Measurements from ENCODE around the gene OR2AG1. TPM values are rescaled to one million over a fixed set of nuclear protein-coding genes. Genes with fewer than 3 reads are reported as not detected.

The OR2AG1 gene
- polyA plus RNA-seq, 1 donor (not counting 4 experiments of a cell fraction or from before 2014, with no cell fraction given) = not detected

- H3K27ac ChIP-seq (ENCODE audit: control insufficient read depth, insufficient read depth, low read length) = no peak overlapping the region
- H3K79me2 ChIP-seq (ENCODE audit: control insufficient read depth, insufficient read depth, low read length) = no peaks in the 10 kb centered on the region
- H3K4me1 ChIP-seq (ENCODE audit: control insufficient read depth, extremely low read depth, insufficient read depth, low read length) = no peaks in the 10 kb centered on the region
- no peak overlapping the region for H3K4me3 ChIP-seq (ENCODE audit: control insufficient read depth in 2 of 3, extremely low read depth in 1 of 3, insufficient read depth in 2 of 3, low read depth in 1 of 3, low read length in 3 of 3)
- FAIRE-seq (no peak), DNase-seq (ENCODE audit: low read depth, low spot score) (no peak)
- no peaks in the 10 kb centered on the region for H3K9me1 ChIP-seq (ENCODE audit: control insufficient read depth, extremely low read depth, insufficient read depth, low read length)
- H3K9ac ChIP-seq (ENCODE audit: control insufficient read depth, extremely low read depth, insufficient read depth, low read length) = no peak overlapping the region
- no peaks in the 10 kb centered on the region for H3K27me3 ChIP-seq (ENCODE audit: control insufficient read depth, extremely low read depth, insufficient read depth, low read length)
- no peaks in the 10 kb centered on the region for H3K36me3 ChIP-seq (ENCODE audit: control insufficient read depth in 2 of 2, extremely low read depth in 1 of 2, insufficient read depth in 2 of 2, low read length in 2 of 2)
- H3K4me2 ChIP-seq (ENCODE audit: control insufficient read depth, extremely low read depth, insufficient read depth, low read depth, low read length) = no peak overlapping the region
- no peaks in the 10 kb centered on the region for H3K9me3 ChIP-seq (ENCODE audit: control insufficient read depth, low read depth, low read length)
- TF ChIP-seq, protein P1, sequence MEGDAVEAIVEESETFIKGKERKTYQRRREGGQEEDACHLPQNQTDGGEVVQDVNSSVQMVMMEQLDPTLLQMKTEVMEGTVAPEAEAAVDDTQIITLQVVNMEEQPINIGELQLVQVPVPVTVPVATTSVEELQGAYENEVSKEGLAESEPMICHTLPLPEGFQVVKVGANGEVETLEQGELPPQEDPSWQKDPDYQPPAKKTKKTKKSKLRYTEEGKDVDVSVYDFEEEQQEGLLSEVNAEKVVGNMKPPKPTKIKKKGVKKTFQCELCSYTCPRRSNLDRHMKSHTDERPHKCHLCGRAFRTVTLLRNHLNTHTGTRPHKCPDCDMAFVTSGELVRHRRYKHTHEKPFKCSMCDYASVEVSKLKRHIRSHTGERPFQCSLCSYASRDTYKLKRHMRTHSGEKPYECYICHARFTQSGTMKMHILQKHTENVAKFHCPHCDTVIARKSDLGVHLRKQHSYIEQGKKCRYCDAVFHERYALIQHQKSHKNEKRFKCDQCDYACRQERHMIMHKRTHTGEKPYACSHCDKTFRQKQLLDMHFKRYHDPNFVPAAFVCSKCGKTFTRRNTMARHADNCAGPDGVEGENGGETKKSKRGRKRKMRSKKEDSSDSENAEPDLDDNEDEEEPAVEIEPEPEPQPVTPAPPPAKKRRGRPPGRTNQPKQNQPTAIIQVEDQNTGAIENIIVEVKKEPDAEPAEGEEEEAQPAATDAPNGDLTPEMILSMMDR (optimal IDR thresholded peaks at IDR 0.05 in 1 of 3, IDR thresholded peaks at IDR 0.05 in 1 of 3, conservative IDR thresholded peaks at IDR 0.05 in 1 of 3; ENCODE audit: extremely low read depth in 1 of 3, insufficient read depth in 2 of 3, low read length in 3 of 3) = no peak
- TF ChIP-seq EZH2 (IDR thresholded peaks at IDR 0.05; ENCODE audit: low read length) = no peak
- H2AFZ ChIP-seq (ENCODE audit: control insufficient read depth, low read length) = no peak overlapping the region
- dilution Hi-C loops (cut with MboI; ENCODE audit: extremely low pct_ligation_motif_present, low sequenced_read_pairs) = no loop called here
- no peaks in the 10 kb centered on the region for H4K20me1 ChIP-seq (ENCODE audit: control insufficient read depth, extremely low read depth, insufficient read depth, low read length)
Observed at GRCh38 chr11:6780829-6781228, 2.0 kb upstream of the OR2AG1 start.

- Histone ChIP-seq H2AFZ (ENCODE audit: control insufficient read depth, low read length) (no peak overlapping the region), H3K27me3 (ENCODE audit: control insufficient read depth, extremely low read depth, insufficient read depth, low read length) (no peaks in the 10 kb centered on the region), H4K20me1 (ENCODE audit: control insufficient read depth, extremely low read depth, insufficient read depth, low read length) (no peaks in the 10 kb centered on the region), H3K4me1 (ENCODE audit: control insufficient read depth, extremely low read depth, insufficient read depth, low read length) (no peaks in the 10 kb centered on the region), H3K36me3 (ENCODE audit: control insufficient read depth in 2 of 2, extremely low read depth in 1 of 2, insufficient read depth in 2 of 2, low read length in 2 of 2) (no peaks in the 10 kb centered on the region), H3K4me3 (ENCODE audit: control insufficient read depth in 2 of 3, extremely low read depth in 1 of 3, insufficient read depth in 2 of 3, low read depth in 1 of 3, low read length in 3 of 3) (no peak overlapping the region), H3K9me1 (ENCODE audit: control insufficient read depth, extremely low read depth, insufficient read depth, low read length) (no peaks in the 10 kb centered on the region), H3K9me3 (ENCODE audit: control insufficient read depth, low read depth, low read length) (no peaks in the 10 kb centered on the region), H3K9ac (ENCODE audit: control insufficient read depth, extremely low read depth, insufficient read depth, low read length) (no peak overlapping the region), H3K79me2 (ENCODE audit: control insufficient read depth, insufficient read depth, low read length) (no peaks in the 10 kb centered on the region), H3K27ac (ENCODE audit: control insufficient read depth, insufficient read depth, low read length) (no peak overlapping the region), H3K4me2 (ENCODE audit: control insufficient read depth, extremely low read depth, insufficient read depth, low read depth, low read length) (no peak overlapping the region)
- dilution Hi-C loops (cut with MboI; ENCODE audit: extremely low pct_ligation_motif_present, low sequenced_read_pairs) = no loop called here
- TF ChIP-seq, protein P1 (optimal IDR thresholded peaks at IDR 0.05 in 1 of 3, IDR thresholded peaks at IDR 0.05 in 1 of 3, conservative IDR thresholded peaks at IDR 0.05 in 1 of 3; ENCODE audit: extremely low read depth in 1 of 3, insufficient read depth in 2 of 3, low read length in 3 of 3) = no peak
- TF ChIP-seq EZH2 (IDR thresholded peaks at IDR 0.05; ENCODE audit: low read length) = no peak
- no peak for DNase-seq (ENCODE audit: low read depth, low spot score)
- FAIRE-seq = no peak
Observed at GRCh38 chr11:6790546-6790945, 7.7 kb downstream of the OR2AG1 start.
